GM08714 (cell line): ENCODE data around the gene TMEM106B.
"Not testable (repeated sequence)": the region's sequence is repeated elsewhere in the genome, so short reads cannot be mapped to it uniquely, and the experiment has no call there.

Experiments used
- H3K4me3 ChIP-seq: fragments of 200-500 bp; sonication (Bioruptor generic); 2 replicates; pipeline ENCODE4 v1.5.1; 2014; ENCODE audit warnings: mild to moderate bottlenecking, low read length, inconsistent platforms
- ZNF274 ChIP-seq: IDR thresholded peaks from 2 replicates; pipeline ENCODE4 v1.6.1; 2012; ENCODE audit warnings: mild to moderate bottlenecking, low read depth, low read length

Gene TMEM106B

GRCh38 chr7:12211054-12211710, at the start of gene TMEM106B:
TMEM106B (plus strand) TSS chr7:12211294; CDS start chr7:12214811, 3,517 bp downstream.
- peak within 1 kb of the TSS; percentile 95 for H3K4me3 ChIP-seq
- TF ChIP-seq ZNF274 = no peak

- H3K4me3 ChIP-seq = no peak overlapping the region
Observed at GRCh38 chr7:12162415-12163113, 48.5 kb upstream of the TMEM106B start.

GRCh38 chr7:12168065-12168464, 43.0 kb upstream of the TMEM106B start:
- H3K4me3 ChIP-seq = not testable (repeated sequence)

More at GRCh38 chr7:12162415-12163113, 48.5 kb upstream of the TMEM106B start:
- no peak for TF ChIP-seq ZNF274

GRCh38 chr7:12169981-12170820, 40.9 kb upstream of the TMEM106B start:
- not testable (repeated sequence) for H3K4me3 ChIP-seq

GRCh38 chr7:12173671-12174070, 37.4 kb upstream of the TMEM106B start:
- H3K4me3 ChIP-seq = no peak overlapping the region
- TF ChIP-seq ZNF274 = no peak

GRCh38 chr7:12174931-12175330, 36.2 kb upstream of the TMEM106B start:
- H3K4me3 ChIP-seq = no peak overlapping the region
- TF ChIP-seq ZNF274 = no peak

- no peak overlapping the region for H3K4me3 ChIP-seq
- TF ChIP-seq ZNF274 = no peak
Observed at GRCh38 chr7:12178317-12178716, 32.8 kb upstream of the TMEM106B start.

GRCh38 chr7:12194426-12194825, 16.7 kb upstream of the TMEM106B start:
- no peak overlapping the region for H3K4me3 ChIP-seq
- TF ChIP-seq ZNF274 = no peak

- H3K4me3 ChIP-seq = no peak overlapping the region
- TF ChIP-seq ZNF274 = no peak
Observed at GRCh38 chr7:12196386-12196785, 14.7 kb upstream of the TMEM106B start.

GRCh38 chr7:12199363-12199762, 11.7 kb upstream of the TMEM106B start:
- no peak for TF ChIP-seq ZNF274
- no peak overlapping the region for H3K4me3 ChIP-seq

- no peak overlapping the region for H3K4me3 ChIP-seq
- no peak for TF ChIP-seq ZNF274
Observed at GRCh38 chr7:12207046-12207445, 4.0 kb upstream of the TMEM106B start.

- TF ChIP-seq ZNF274 = no peak
- no peak overlapping the region for H3K4me3 ChIP-seq
Observed at GRCh38 chr7:12209221-12209620, 1.9 kb upstream of the TMEM106B start.

GRCh38 chr7:12210179-12211053, 678 bp upstream of the TMEM106B start:
- peak overlapping the region; percentile 95 for H3K4me3 ChIP-seq
- TF ChIP-seq ZNF274 = no peak
